Mesendoderm (in vitro differentiated cells): Measurements from ENCODE around the gene MAPT.

Source experiments
- DNase-seq: peaks from one replicate; pipeline ENCODE4 v3.0.0; 2013
- H2AK5ac ChIP-seq: 2 replicates; pipeline ENCODE4 v1.6.1; 2013; ENCODE audit warnings: low read length, inconsistent platforms
- H2BK120ac ChIP-seq: 2 replicates; pipeline ENCODE4 v1.6.1; 2013; ENCODE audit warnings: low read depth, mild to moderate bottlenecking, low read length, moderate library complexity, mixed read lengths
- H2BK15ac ChIP-seq: replicated peaks from 2 replicates; pipeline ENCODE4 v1.6.1; 2013; ENCODE audit warnings: low read depth, mild to moderate bottlenecking, moderate library complexity
- H2BK5ac ChIP-seq: 2 replicates; pipeline ENCODE4 v1.6.1; 2013; ENCODE audit warnings: low read length, inconsistent platforms
- H3K18ac ChIP-seq: 2 replicates; pipeline ENCODE4 v1.6.1; 2013; ENCODE audit warnings: mild to moderate bottlenecking, low read length, mixed read lengths
- H3K23ac ChIP-seq: one replicate; pipeline ENCODE4 v1.6.1; 2013; ENCODE audit warnings: low read length
- H3K27ac ChIP-seq: 2 replicates; pipeline ENCODE4 v1.5.1; 2013; ENCODE audit warnings: low read depth, mild to moderate bottlenecking, inconsistent platforms, low read length, moderate library complexity
- H3K27me3 ChIP-seq: 2 replicates; pipeline ENCODE4 v1.6.1; 2013; ENCODE audit warnings: low read length, control low read depth, mild to moderate bottlenecking, inconsistent platforms; ENCODE audit not compliant: insufficient read depth, poor library complexity
- H3K36me3 ChIP-seq: 2 replicates; pipeline ENCODE4 v1.6.1; 2013; ENCODE audit warnings: low read length, inconsistent platforms; ENCODE audit not compliant: control insufficient read depth, insufficient read depth
- H3K4ac ChIP-seq: one replicate; pipeline ENCODE4 v1.6.1; 2013; ENCODE audit warnings: low read depth, mild to moderate bottlenecking, low read length, moderate library complexity
- H3K4me1 ChIP-seq: 2 replicates; pipeline ENCODE4 v1.6.1; 2013; ENCODE audit warnings: low read depth, low read length, inconsistent platforms; ENCODE audit not compliant: control insufficient read depth
- H3K4me2 ChIP-seq: 2 replicates; pipeline ENCODE4 v1.6.1; 2013; ENCODE audit warnings: low read length
- H3K4me3 ChIP-seq: 2 replicates; pipeline ENCODE4 v1.5.1; 2013; ENCODE audit warnings: mild to moderate bottlenecking, low read length
- H3K56ac ChIP-seq: one replicate; pipeline ENCODE4 v1.6.1; 2013; ENCODE audit warnings: low read length
- H3K79me1 ChIP-seq: 2 replicates; pipeline ENCODE4 v1.6.1; 2013; ENCODE audit warnings: low read length, inconsistent platforms
- H3K79me2 ChIP-seq: 2 replicates; pipeline ENCODE4 v1.6.1; 2013; ENCODE audit warnings: mild to moderate bottlenecking, low read length; ENCODE audit not compliant: control insufficient read depth, insufficient read depth
- H3K9ac ChIP-seq: 2 replicates; pipeline ENCODE4 v1.6.1; 2013; ENCODE audit warnings: low read length, inconsistent platforms
- H4K5ac ChIP-seq: one replicate; pipeline ENCODE4 v1.6.1; 2013; ENCODE audit warnings: low read length
- H4K8ac ChIP-seq: one replicate; pipeline ENCODE4 v1.6.1; 2013; ENCODE audit warnings: low read depth, mild to moderate bottlenecking, control low read depth, low read length, moderate library complexity
- WGBS: extraction: QIAGEN DNeasy Blood & Tissue Kit; methylation state at CpG from one replicate; pipeline ENCODE4 v1.1.7; 2013; ENCODE audit warnings: low lambda C conversion rate, missing lambda C conversion rate; ENCODE audit not compliant: insufficient coverage; ENCODE audit errors: extremely low coverage; 5-methylcytosine and 5-hydroxymethylcytosine counted together

Gene MAPT

DNA sequence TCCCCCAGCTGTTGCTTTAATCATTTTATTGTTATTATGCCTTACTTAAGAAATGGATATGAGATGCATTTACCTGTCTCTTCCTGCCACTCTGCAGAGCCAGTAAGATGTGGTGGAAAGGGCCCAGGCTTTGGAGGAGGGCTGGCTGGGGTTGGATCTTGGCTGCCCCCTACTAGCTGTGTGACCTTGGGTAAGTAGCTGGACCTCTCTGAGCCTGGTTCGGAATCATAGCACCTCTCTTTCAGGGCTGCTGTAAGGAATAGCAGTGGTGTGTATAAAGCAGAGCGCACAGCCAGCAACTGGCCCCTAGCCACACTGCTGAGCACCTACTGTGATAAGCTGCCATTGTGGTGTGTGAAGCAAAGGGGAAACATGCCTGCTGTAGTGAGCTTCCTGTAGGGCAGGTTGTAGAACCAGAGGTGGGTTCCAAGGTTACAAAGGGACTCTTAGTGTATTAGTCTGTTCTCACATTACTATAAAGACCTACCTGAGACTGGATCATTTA is 23.9 kb downstream of the MAPT start:
- H3K79me1 ChIP-seq, result no peaks in the 10 kb centered on the region
- no peak overlapping the region for H3K23ac ChIP-seq
- no peak overlapping the region for H2AK5ac ChIP-seq
- no peak overlapping the region for H2BK15ac ChIP-seq
- H2BK5ac ChIP-seq, result no peak overlapping the region
- no peak overlapping the region for H3K4me2 ChIP-seq
- no peak for DNase-seq
- H3K36me3 ChIP-seq, result no peaks in the 10 kb centered on the region
- WGBS, result no CpG with 5 or more reads among the region's 2 CpGs
- H4K5ac ChIP-seq, result no peak overlapping the region
- no peaks in the 10 kb centered on the region for H3K79me2 ChIP-seq
- no peak overlapping the region for H2BK120ac ChIP-seq
- no peak overlapping the region for H3K4ac ChIP-seq
- H3K27ac ChIP-seq, result no peak overlapping the region
- H3K4me1 ChIP-seq, result no peaks in the 10 kb centered on the region
- H4K8ac ChIP-seq, result no peak overlapping the region
- no peak overlapping the region for H3K4me3 ChIP-seq
- H3K9ac ChIP-seq, result no peak overlapping the region
- no peak overlapping the region for H3K18ac ChIP-seq
- no peaks in the 10 kb centered on the region for H3K27me3 ChIP-seq
- H3K56ac ChIP-seq, result no peak overlapping the region

- Histone ChIP-seq H3K79me1 (no peaks in the 10 kb centered on the region), H4K8ac (no peak overlapping the region), H3K23ac (no peak overlapping the region), H3K4me3 (no peak overlapping the region), H2BK5ac (no peak overlapping the region), H3K9ac (no peak overlapping the region), H3K27ac (no peak overlapping the region), H3K4me1 (no peaks in the 10 kb centered on the region), H4K5ac (no peak overlapping the region), H2AK5ac (no peak overlapping the region), H3K36me3 (no peaks in the 10 kb centered on the region), H3K18ac (no peak overlapping the region), H3K4me2 (no peak overlapping the region), H3K56ac (no peak overlapping the region), H3K4ac (no peak overlapping the region), H2BK15ac (no peak overlapping the region), H2BK120ac (no peak overlapping the region), H3K79me2 (no peaks in the 10 kb centered on the region), H3K27me3 (no peaks in the 10 kb centered on the region)
- no CpG with 5 or more reads among the region's 15 CpGs for WGBS
- no peak for DNase-seq
Measured at GRCh38 chr17:45919136-45919535, 24.8 kb downstream of the MAPT start.

DNA sequence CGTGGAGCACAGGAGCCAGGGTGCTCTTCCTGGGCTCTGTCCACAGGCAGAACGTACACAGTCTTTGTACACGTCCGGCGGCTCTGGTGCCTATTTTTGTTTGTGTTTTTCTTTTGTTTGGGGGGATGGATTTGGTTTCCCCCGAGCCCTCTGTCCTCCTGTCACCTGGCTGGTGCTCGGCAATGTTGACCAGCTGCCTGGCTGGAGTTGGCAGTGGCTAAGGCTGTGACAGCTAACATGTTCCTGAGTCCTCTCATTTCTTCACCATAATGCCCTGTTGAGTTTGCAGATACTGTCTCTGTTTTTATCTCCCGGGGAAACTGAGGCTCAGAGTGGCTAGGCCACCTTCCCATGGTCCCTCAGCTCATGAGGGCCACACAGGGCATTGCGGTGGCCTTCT is 25.7 kb downstream of the MAPT start:
- Histone ChIP-seq H3K79me2 (no peaks in the 10 kb centered on the region), H2BK15ac (no peak overlapping the region), H4K5ac (no peak overlapping the region), H2AK5ac (no peak overlapping the region), H3K56ac (no peak overlapping the region), H3K18ac (no peak overlapping the region), H3K4me2 (no peak overlapping the region), H3K27ac (no peak overlapping the region), H3K4me1 (no peaks in the 10 kb centered on the region), H2BK5ac (no peak overlapping the region), H2BK120ac (no peak overlapping the region), H3K4ac (no peak overlapping the region), H3K4me3 (no peak overlapping the region), H3K36me3 (no peaks in the 10 kb centered on the region), H3K9ac (no peak overlapping the region), H3K79me1 (no peaks in the 10 kb centered on the region), H3K23ac (no peak overlapping the region), H3K27me3 (no peaks in the 10 kb centered on the region), H4K8ac (no peak overlapping the region)
- DNase-seq, result no peak
- no CpG with 5 or more reads among the region's 9 CpGs for WGBS

DNA sequence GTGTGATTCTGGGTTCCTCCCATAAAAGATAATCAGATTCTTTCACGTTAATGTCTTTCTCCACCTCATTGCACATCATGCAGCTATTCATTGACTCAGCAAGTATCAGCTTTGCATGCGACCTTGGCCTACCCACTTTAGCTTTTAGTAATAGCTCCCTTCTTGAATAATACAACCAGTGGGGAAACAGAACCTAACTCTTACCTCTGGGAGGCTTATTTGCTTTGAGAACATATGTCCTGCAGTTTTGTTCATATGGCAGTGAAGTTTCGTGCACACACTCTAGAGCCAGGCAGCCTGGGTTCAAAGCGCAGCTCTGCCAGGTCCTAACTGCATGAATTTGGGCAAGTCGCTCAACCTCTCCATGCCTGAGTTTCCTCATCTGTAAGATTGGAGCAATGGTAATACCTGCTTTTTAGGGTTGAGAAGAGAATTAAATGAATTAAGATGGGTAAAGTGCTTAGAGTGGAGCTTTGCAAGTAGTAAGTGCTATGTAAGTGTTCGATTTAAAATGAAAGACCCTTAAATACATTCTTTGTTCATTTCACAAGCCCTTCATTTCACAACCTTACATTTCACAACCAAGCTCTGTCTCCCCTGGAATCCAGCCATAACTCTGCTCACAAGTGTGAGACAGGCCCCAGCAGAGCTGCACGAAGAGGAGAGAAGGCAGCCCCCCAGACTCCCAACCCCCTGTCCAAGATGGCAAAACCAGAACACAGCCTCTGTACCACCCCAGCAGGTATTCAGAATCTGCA is 29.3 kb downstream of the MAPT start:
- no peak overlapping the region for H3K23ac ChIP-seq
- H2BK5ac ChIP-seq, result no peak overlapping the region

DNA sequence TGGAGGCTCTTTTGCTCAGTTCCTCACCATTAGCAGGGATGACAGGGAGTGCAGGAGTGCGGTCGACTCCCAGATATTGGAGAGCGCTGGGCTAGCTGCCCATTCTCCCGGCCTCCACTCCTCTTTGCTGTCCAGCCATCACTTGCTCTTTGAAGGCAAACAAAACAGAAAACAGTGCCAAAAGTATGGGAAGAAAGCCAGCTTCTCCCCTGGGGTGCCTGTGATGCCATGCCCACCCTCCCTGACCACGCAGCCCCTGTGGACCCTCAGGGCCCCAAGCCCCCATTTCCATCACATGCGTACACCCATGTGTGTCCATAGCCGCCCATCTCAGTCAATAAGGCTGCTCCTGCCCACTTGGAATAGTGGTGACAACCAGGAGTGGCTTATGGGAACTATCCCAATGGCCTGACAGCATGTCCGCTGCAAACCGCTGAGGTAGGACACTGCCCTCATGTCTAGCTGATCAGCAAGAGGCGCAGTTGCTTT is 30.0 kb downstream of the MAPT start:
- Histone ChIP-seq H3K79me1 (no peaks in the 10 kb centered on the region), H3K36me3 (no peaks in the 10 kb centered on the region), H4K8ac (no peak overlapping the region), H3K18ac (no peak overlapping the region), H2BK5ac (no peak overlapping the region), H3K27me3 (no peaks in the 10 kb centered on the region), H3K9ac (no peak overlapping the region), H3K4me3 (no peak overlapping the region), H3K4ac (no peak overlapping the region), H2AK5ac (no peak overlapping the region), H3K4me1 (no peaks in the 10 kb centered on the region), H3K4me2 (no peak overlapping the region), H3K23ac (no peak overlapping the region), H4K5ac (no peak overlapping the region), H2BK15ac (no peak overlapping the region), H3K56ac (no peak overlapping the region), H3K27ac (no peak overlapping the region), H2BK120ac (no peak overlapping the region), H3K79me2 (no peaks in the 10 kb centered on the region)
- no peak for DNase-seq
- WGBS, result no CpG with 5 or more reads among the region's 10 CpGs

More for the DNA sequence above, 29.3 kb downstream of the MAPT start:
- no peak overlapping the region for H2AK5ac ChIP-seq
- H2BK120ac ChIP-seq, result no peak overlapping the region
- no peaks in the 10 kb centered on the region for H3K36me3 ChIP-seq
- no peak overlapping the region for H3K4me3 ChIP-seq
- no CpG with 5 or more reads among the region's 7 CpGs for WGBS
- H3K27ac ChIP-seq, result no peak overlapping the region
- H4K8ac ChIP-seq, result no peak overlapping the region
- no peak for DNase-seq
- H2BK15ac ChIP-seq, result no peak overlapping the region
- no peak overlapping the region for H3K9ac ChIP-seq
- no peak overlapping the region for H4K5ac ChIP-seq
- no peak overlapping the region for H3K4ac ChIP-seq
- no peak overlapping the region for H3K18ac ChIP-seq
- H3K27me3 ChIP-seq, result no peaks in the 10 kb centered on the region
- no peak overlapping the region for H3K56ac ChIP-seq
- H3K79me1 ChIP-seq, result no peaks in the 10 kb centered on the region
- H3K4me2 ChIP-seq, result no peak overlapping the region
- no peaks in the 10 kb centered on the region for H3K79me2 ChIP-seq
- H3K4me1 ChIP-seq, result no peaks in the 10 kb centered on the region

DNA sequence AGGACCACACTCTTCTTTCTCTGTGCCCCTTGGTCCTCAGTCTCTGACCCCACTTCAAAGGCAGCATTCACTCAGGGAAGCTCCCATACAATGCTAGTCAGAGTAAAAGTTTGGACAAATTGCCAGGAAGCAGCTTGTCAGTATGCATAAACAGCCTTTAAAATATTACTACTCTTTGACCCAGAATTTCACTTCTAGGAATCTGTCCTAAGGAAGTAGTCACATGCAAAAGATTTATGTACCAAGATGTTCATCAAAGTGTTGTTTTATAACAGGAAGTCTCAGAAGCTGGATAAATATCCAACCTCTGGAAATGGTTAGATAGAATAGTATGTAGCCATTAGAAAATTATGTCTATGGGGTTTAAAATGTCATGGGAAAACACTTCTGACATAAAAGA is 31.0 kb downstream of the MAPT start:
- Histone ChIP-seq H3K4me2 (no peak overlapping the region), H3K27me3 (no peaks in the 10 kb centered on the region), H3K4ac (no peak overlapping the region), H2BK5ac (no peak overlapping the region), H3K27ac (no peak overlapping the region), H3K36me3 (no peaks in the 10 kb centered on the region), H4K8ac (no peak overlapping the region), H3K79me1 (no peaks in the 10 kb centered on the region), H2BK15ac (no peak overlapping the region), H3K9ac (no peak overlapping the region), H3K56ac (no peak overlapping the region), H3K18ac (no peak overlapping the region), H2AK5ac (no peak overlapping the region), H3K4me1 (no peaks in the 10 kb centered on the region), H3K4me3 (no peak overlapping the region), H3K23ac (no peak overlapping the region), H2BK120ac (no peak overlapping the region), H4K5ac (no peak overlapping the region), H3K79me2 (no peaks in the 10 kb centered on the region)
- DNase-seq, result no peak
